ENCODE data around the gene MED25. TPM values are rescaled to one million over a fixed set of nuclear protein-coding genes. Genes with fewer than 3 reads are reported as not detected.

Gene MED25
- total and polyA plus RNA-seq, 9 donors = 30.3 to 89.9 (median 67.4) TPM

DNA sequence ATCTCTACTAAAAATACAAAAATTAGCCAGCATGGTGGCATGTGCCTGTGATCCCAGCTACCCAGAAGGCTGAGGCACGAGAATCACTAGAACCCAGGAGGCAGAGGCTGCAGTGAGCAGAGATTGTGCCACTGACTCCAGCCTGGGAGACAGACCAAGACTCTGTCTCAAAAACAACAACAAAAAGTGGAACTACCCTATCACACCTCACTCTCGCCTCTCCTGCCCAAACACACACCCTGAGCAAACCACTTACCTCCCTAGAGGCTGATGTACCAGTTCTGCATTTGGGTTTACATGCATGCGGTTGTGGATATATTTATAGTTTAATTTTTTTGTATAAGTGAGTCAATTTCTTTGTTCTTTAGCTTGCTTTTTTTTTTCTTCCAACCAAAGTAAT lies 25.2 kb downstream of the MED25 start:
- H3K27me3 ChIP-seq = no peaks in the 10 kb centered on the region
- WGBS, 3 donors = 84 to 90% (median 87%) methylated on average over 3 of the region's 3 CpGs
- H3K4me3 ChIP-seq = no peak overlapping the region
- H3K4me1 ChIP-seq (ENCODE audit: insufficient read depth) = no peaks in the 10 kb centered on the region
- TF ChIP-seq EP300 (IDR thresholded peaks at IDR 0.05) (no peak), POLR2A (IDR thresholded peaks at IDR 0.05) (no peak)
- TF ChIP-seq, protein P1, sequence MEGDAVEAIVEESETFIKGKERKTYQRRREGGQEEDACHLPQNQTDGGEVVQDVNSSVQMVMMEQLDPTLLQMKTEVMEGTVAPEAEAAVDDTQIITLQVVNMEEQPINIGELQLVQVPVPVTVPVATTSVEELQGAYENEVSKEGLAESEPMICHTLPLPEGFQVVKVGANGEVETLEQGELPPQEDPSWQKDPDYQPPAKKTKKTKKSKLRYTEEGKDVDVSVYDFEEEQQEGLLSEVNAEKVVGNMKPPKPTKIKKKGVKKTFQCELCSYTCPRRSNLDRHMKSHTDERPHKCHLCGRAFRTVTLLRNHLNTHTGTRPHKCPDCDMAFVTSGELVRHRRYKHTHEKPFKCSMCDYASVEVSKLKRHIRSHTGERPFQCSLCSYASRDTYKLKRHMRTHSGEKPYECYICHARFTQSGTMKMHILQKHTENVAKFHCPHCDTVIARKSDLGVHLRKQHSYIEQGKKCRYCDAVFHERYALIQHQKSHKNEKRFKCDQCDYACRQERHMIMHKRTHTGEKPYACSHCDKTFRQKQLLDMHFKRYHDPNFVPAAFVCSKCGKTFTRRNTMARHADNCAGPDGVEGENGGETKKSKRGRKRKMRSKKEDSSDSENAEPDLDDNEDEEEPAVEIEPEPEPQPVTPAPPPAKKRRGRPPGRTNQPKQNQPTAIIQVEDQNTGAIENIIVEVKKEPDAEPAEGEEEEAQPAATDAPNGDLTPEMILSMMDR (IDR thresholded peaks at IDR 0.05) = no peak
- no peak for DNase-seq
- no peaks in the 10 kb centered on the region for H3K36me3 ChIP-seq
- no peaks in the 10 kb centered on the region for H3K9me3 ChIP-seq
- intact Hi-C loops (cut with DNase I) = no loop called here
- H3K27ac ChIP-seq = no peak overlapping the region

- DNase-seq = no peak
- H3K9me3 ChIP-seq = no peaks in the 10 kb centered on the region
- WGBS, 3 donors = 79 to 84% (median 79%) methylated on average over 18 of the region's 18 CpGs
- H3K36me3 ChIP-seq = no peaks in the 10 kb centered on the region
- no peak for TF ChIP-seq POLR2A (IDR thresholded peaks at IDR 0.05)
- TF ChIP-seq, protein P1 (IDR thresholded peaks at IDR 0.05) = no peak
- no peak for TF ChIP-seq EP300 (IDR thresholded peaks at IDR 0.05)
- no peak overlapping the region for H3K4me3 ChIP-seq
- no peaks in the 10 kb centered on the region for H3K4me1 ChIP-seq (ENCODE audit: insufficient read depth)
- intact Hi-C loops (cut with DNase I) = no loop called here
- no peak overlapping the region for H3K27ac ChIP-seq
- no peaks in the 10 kb centered on the region for H3K27me3 ChIP-seq
Measured at GRCh38 chr19:49844138-49845095, 26.3 kb downstream of the MED25 start.

DNA sequence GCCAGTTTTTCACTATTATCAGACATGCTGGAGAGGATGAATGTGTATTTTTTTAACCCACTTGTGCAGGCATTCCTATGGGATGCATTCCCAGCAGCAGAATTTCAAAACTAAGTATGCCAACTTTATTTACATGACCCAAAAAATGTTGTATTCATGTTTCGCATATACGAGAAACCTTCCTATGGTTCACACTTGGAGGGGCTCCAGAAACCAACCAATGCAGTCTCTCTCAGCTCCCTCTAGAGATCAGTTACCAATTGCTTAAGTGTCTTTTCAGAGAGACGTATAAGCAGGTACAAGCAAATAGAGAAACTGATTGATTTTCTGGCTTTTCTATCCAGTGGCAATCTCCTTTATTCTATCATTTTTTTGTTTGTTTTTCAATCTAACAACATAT lies 27.3 kb downstream of the MED25 start:
- no peaks in the 10 kb centered on the region for H3K27me3 ChIP-seq
- no peak overlapping the region for H3K4me3 ChIP-seq
- H3K27ac ChIP-seq = no peak overlapping the region
- intact Hi-C loops (cut with DNase I) = no loop called here
- H3K4me1 ChIP-seq (ENCODE audit: insufficient read depth) = peaks cover 2% of the 10 kb centered on the region
- no peaks in the 10 kb centered on the region for H3K9me3 ChIP-seq
- TF ChIP-seq, protein P1 (IDR thresholded peaks at IDR 0.05) = no peak
- TF ChIP-seq EP300 (IDR thresholded peaks at IDR 0.05) = no peak
- no peak for TF ChIP-seq POLR2A (IDR thresholded peaks at IDR 0.05)
- WGBS, 3 donors = 41 to 43% (median 42%) methylated on average over 3 of the region's 3 CpGs
- no peaks in the 10 kb centered on the region for H3K36me3 ChIP-seq
- DNase-seq = no peak

- no peak for DNase-seq
- WGBS, 3 donors = 76 to 83% (median 79%) methylated on average over 5 of the region's 5 CpGs
Measured at GRCh38 chr19:49846408-49846807, 28.3 kb downstream of the MED25 start.

More at GRCh38 chr19:49846408-49846807, 28.3 kb downstream of the MED25 start:
- TF ChIP-seq, protein P1 (IDR thresholded peaks at IDR 0.05) = no peak
- no peak for TF ChIP-seq EP300 (IDR thresholded peaks at IDR 0.05)
- no peak for TF ChIP-seq POLR2A (IDR thresholded peaks at IDR 0.05)
- no peaks in the 10 kb centered on the region for H3K36me3 ChIP-seq
- H3K4me1 ChIP-seq (ENCODE audit: insufficient read depth) = peaks cover 2% of the 10 kb centered on the region
- intact Hi-C loops (cut with DNase I) = no loop called here
- no peak overlapping the region for H3K4me3 ChIP-seq
- H3K27ac ChIP-seq = no peak overlapping the region
- H3K27me3 ChIP-seq = no peaks in the 10 kb centered on the region
- H3K9me3 ChIP-seq = no peaks in the 10 kb centered on the region
